Endothelial cell of hepatic sinusoid (primary cell): ENCODE data around the gene TRPM3.

Experiments used
- in situ Hi-C: cut with HindIII; loops from 2 replicates; pipeline ENCODE4 v1.10.0; 2017; ENCODE audit warnings: low sequenced_read_pairs

Gene TRPM3

GRCh38 chr9:70597886-70598285 lies 523.5 kb downstream of the TRPM3 start:
- in situ Hi-C loops = loop anchor here (5.0 to 10.0 kb wide), 3 partner anchors 121 to 253 kb away; no protein-coding TSS in a partner anchor

GRCh38 chr9:70595211-70595610 lies 526.2 kb downstream of the TRPM3 start:
- in situ Hi-C loops = loop anchor here (5.0 to 10.0 kb wide), 3 partner anchors 118 to 250 kb away; no protein-coding TSS in a partner anchor

- in situ Hi-C loops = loop anchor here (10.0 kb wide), 1 partner anchor 250 kb away; no protein-coding TSS in a partner anchor
Measured at GRCh38 chr9:70594386-70594944, 527.0 kb downstream of the TRPM3 start.

- in situ Hi-C loops = loop anchor here (10.0 kb wide), 1 partner anchor 248 kb away; no protein-coding TSS in a partner anchor
Measured at GRCh38 chr9:70593241-70593640, 528.2 kb downstream of the TRPM3 start.

DNA sequence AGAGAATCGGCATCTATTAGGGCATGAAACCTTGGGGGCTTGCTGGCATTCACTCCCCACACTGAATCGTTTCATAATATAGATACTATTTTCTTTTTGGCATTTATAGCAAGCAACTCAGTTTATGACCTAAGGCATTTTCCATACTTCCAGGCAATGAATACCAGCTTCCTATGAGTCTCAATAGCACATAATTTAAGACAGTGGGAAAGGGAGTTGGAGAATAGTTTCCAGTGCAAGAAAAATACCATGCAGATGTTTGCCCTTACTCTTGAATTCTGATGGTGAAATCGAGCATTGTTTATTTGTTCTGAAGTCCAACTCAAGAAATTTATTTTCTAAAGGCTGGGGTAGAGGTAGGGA lies 531.1 kb downstream of the TRPM3 start:
- in situ Hi-C loops = loop anchor here (10.0 kb wide), 1 partner anchor 245 kb away; no protein-coding TSS in a partner anchor

GRCh38 chr9:70589571-70590314 lies 531.7 kb downstream of the TRPM3 start:
- in situ Hi-C loops = loop anchor here (10.0 kb wide), 1 partner anchor 245 kb away; no protein-coding TSS in a partner anchor

- in situ Hi-C loops = no loop called here
Measured at GRCh38 chr9:70588999-70589398, 532.4 kb downstream of the TRPM3 start.

GRCh38 chr9:70588381-70588780 lies 533.0 kb downstream of the TRPM3 start:
- in situ Hi-C loops = no loop called here

DNA sequence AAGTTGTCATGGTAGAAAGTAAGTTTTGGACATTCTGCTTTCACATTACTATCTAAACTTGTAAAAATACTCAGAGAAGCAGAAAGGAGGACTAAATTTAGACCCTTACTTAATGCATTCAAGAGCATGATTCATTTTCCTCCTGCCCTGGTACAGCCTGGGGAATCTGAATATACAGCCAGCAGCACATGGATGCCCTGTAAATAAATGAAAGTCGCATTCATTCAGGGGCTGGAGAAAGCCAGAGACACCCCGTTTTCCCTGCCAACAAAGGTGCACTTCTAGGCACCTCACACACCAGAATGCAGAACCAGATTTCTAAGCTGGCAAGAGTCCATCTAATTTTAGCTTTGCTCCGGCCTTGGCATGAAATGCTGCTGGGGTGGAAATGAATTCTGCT lies 534.2 kb downstream of the TRPM3 start:
- in situ Hi-C loops = no loop called here

DNA sequence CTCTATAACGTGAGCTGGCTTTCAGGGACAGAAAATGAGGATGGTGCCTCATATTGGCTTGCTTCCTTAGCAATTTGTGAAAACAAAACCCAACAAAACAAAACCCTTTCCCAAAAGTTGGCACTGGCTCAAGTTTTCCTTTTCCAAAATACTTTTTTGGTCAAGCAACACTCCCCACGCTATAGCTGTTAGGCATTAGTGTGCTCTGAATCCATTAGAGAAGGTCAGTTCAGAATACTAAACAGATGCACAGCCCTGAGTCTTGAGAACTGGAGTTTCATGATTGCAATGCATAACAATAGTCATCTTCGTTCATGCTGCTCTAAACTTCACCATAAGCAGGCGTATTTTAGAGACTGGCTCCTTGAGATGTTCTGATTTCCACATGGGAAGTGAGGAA lies 534.9 kb downstream of the TRPM3 start:
- in situ Hi-C loops = no loop called here

DNA sequence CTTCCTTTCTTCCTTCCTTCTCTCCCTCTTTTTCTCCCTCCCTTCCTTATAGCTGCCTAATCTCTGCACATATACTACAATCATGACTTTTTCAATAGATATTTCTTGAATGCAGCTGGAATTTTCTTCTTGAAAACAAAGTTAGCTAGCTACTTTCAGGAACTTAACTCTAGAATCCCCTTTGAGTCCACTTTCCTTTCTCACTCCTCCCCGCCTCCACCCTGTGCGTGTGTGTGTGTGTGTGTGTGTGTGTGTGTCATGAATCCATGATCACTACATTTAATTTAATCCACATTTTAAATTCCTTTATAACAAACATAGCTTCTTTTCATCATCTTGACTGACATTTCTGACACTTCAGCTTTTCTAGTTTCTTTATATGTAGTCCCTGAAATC lies 539.5 kb downstream of the TRPM3 start:
- in situ Hi-C loops = no loop called here

DNA sequence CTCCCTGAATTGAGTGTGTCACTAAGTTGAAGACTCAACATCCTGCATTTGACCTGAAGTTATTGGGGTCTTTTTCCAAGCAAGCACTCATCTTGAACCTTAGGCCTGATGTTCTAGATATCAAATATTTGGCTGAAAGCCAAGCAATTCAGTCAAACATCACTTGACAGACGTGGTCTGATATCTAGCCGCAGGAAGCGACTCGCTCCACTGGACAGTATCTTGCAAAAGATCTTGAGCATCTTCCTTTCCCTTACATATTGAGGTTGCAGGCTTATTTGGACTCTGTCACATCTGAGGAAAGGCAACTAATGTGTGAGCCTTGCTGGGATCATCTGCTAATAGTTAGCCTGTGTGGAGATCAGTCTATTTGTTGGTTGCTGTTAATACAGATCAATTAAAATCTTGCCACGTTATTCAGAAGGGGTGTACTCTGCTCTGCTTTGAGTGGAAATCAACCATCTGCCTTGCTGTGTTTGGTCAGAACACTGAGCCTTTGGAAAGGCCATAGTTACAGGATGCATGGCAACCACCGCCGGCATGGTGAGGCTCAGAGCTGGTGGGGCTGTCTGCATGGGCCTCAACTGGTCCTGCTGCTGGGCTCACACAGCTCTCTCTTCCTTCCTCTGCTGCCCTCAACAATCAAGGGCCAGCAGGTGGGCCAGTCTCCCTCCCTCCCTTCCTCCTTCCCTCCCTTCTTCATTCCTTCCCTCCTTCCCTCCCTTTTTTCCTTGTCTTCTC lies 540.0 kb downstream of the TRPM3 start:
- in situ Hi-C loops = no loop called here

DNA sequence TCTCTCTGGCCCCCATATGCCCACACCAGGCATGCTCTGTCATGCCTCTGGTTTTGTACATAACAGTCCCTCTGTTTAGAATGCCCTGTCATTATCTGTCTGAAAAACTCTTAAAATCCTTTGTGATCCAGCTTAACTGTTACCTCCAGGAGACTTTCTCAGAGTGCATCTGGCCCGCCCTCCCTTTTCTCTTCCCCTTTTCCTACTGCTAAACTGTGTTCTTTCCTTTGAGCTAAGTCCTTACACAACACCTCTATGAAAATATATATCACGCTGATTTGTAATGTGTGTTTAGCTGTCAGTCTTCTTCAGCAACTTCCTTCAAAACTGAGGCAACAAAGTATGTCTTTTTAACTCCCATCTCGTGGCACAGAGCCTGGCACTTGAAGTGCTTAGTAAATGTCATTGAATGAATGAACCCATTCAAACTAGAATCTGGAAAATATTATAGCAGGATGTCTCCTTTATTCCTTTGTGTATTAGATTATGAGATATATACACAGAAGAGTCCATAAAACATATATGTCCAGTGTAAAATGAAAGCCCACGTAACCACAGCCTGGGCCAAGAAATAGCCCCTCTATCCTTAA lies 540.7 kb downstream of the TRPM3 start:
- in situ Hi-C loops = no loop called here

DNA sequence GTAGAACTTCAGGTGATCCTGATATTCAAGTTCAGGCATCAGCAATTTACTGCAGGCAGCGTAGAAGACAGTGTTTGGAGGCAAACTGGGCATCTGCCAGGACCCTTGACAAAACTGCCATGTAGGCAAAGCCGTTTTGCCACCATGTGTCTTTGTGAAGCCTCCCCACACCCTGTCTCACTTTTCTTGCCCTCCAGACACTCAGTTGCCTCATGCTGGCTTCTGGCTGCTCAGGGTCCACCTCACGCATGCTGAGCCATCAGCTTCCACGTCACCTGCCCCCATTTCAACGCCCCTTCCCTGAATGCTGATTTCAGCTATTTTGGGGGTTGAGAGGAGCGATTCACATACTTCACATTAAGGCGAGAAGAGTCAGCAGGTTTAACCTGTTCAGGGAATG lies 541.7 kb downstream of the TRPM3 start:
- in situ Hi-C loops = no loop called here

DNA sequence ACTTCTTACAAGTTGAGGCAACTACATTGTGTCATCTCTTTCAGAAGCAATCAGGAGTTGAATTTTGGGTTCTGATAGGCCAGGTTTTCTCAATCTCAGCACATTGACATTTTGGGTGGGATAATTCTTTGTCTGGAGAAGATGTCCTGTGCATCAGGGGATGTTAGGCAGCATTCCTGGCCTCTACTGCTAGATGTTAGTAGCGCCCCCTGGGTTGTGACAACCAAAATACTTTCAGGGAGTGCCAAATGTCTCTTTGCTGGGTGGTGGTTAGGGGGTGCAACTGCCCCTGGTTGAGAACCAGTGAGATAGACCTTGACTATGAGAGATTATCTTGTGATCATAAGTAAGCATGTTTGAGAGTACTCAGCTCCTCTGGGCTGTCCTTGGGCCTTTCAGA lies 542.7 kb downstream of the TRPM3 start:
- in situ Hi-C loops = no loop called here

DNA sequence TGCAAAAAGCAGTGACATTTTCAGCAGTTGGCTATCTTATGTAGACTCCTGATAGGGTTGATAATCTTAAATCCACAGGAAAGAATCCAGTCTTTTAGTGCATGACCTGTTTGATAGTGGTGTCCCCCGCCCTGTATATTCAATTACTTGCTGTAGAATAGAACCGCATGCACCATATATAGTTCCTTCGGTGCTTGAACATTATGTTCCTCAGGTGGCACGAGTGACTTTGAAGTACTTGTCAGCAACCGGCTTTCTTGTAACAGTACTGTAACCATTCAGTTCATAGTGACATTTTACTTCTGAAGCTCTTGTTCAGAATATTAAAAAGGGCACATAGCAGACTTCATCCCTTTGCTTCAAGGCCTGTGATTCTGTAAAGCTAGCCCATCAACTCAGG lies 543.8 kb downstream of the TRPM3 start:
- in situ Hi-C loops = no loop called here

- in situ Hi-C loops = no loop called here
Measured at GRCh38 chr9:70576116-70576515, 545.3 kb downstream of the TRPM3 start.

DNA sequence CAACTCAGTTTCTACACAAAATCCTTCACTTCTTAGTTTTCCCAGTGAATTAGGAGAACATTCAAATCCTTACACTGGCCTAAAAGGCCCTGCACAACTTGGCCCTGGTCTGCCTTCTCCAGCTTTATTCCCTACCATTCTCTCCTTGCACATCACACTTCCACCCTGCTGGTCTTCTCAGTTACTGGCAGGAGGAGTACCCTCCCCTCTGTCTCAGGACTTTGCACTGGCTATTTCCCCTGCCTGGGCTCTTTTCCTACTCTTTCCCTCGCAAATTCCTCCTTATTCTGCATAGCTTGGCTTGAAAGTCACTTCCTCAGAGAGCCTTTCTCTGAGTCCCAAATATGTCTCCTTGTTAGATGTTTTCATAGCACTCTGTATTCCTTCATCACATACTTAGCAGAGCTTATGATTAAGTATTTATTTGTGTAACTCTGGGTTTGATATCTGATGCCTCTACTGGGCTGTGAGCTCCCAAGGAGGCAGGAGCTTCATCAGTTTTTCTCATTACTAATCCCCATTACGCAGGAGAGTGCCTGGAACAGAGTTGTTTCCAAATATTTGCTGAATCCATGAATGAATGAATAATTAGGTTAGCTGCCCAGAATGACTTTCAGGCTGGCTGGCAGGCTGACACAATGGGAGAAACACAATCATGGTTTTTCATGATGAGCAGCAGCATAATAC lies 547.1 kb downstream of the TRPM3 start:
- in situ Hi-C loops = loop anchor here (25.0 kb wide), 1 partner anchor 612 kb away; no protein-coding TSS in a partner anchor

DNA sequence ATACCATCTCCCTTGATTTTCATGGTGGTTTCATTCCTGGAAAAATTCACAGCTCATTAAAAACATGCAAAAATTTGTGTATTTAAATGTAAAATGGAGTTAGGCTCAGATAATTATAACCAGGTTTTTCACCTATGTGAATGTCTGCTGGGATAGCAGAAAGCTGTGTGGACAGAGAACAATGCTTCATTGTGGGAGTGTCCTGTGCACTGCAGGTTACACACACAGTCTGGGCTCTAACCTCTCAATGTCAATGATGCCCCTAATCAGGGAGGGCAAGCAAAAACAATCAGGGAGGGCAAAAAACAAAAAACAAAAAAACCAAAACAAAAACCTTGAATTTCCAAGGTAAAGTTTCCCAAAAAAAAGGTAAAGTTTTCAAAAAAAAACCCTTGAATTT lies 548.1 kb downstream of the TRPM3 start:
- in situ Hi-C loops = loop anchor here (25.0 kb wide), 1 partner anchor 611 kb away; no protein-coding TSS in a partner anchor

DNA sequence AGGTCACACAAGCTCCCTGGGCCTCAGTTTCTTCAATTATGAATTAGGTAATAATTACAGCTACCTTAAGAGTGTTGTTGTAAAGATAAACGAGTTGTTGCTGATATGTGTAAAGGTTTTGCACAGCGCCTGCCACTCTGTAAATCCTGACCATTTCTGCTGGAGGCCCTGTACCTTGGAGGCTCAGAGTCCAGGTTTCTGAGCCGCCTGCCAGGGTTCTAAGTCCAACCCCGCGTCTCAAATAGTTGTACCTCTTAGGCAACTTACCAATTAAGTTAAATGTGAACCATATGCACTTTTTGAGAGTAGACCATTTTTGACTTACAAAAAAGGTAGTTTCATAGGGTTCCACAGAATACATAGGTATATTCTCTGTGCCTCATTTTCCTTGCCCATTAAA lies 550.2 kb downstream of the TRPM3 start:
- in situ Hi-C loops = loop anchor here (25.0 kb wide), 1 partner anchor 609 kb away; no protein-coding TSS in a partner anchor
